ENCODE measurements around the gene SSTR3. TPM values are rescaled to one million over a fixed set of nuclear protein-coding genes. Genes with fewer than 3 reads are reported as not detected.
A peak's percentile ranks its signal among the peaks of the same experiment; 100 is the strongest.
"Not testable (repeated sequence)": the region's sequence is repeated elsewhere in the genome, so short reads cannot be mapped to it uniquely, and the experiment has no call there.

SSTR3 gene
- total RNA-seq, 1 donor from 2014 or later, result not detected

DNA sequence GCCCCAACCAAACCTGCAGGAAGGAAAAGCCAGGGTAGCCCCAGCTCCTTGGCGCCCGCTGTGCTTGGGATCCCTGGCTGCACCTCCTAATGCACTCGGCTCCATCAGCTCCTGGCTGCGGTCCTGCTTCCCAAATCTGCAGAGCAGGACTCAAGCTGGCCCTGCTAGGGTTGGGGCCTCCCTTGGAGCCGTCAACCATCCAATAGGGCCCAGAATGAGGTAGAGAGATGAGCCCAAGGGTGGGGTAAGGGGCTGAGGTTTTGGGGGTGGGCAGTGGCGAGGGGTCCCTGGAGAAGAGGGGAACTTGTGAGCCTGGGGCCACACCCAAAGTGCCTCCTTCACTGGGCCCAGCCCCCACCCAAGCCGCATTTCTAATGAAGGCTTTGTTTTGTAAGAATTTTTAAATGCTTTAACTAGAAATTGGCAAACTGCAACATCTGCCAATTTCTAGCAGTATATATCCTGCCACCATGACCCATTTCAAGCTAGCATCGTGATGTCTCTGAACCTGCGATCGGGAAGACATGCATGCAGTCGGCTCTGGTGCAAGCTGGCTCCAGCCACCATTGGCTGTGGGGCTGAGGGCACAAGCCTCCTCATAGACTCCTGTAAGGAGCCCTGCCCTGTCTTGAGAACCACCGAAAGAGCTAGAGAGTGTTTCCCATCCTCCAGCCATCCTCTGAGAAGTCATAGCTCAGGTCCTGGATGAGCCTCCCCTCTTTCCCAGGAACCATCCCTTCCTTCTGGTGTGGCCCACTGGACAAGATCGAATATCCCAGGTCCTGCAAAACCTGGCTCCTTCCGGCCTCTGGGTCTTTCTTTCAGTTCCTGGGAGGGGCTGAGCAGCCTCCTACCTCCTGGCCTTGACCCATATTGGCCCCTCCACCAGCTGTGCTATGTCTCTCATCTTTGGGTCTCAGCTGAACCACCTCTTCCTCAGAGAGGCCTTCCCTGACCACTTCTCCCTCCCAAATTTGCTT is 39.7 kb downstream of the SSTR3 start:
- no peak overlapping the region for H3K27ac ChIP-seq
- DNase-seq (peak; percentile 42), ATAC-seq (no peak)
- H3K4me1 ChIP-seq, result peaks cover 24% of the 10 kb centered on the region
- no peaks in the 10 kb centered on the region for H3K27me3 ChIP-seq
- TF ChIP-seq, protein P1, sequence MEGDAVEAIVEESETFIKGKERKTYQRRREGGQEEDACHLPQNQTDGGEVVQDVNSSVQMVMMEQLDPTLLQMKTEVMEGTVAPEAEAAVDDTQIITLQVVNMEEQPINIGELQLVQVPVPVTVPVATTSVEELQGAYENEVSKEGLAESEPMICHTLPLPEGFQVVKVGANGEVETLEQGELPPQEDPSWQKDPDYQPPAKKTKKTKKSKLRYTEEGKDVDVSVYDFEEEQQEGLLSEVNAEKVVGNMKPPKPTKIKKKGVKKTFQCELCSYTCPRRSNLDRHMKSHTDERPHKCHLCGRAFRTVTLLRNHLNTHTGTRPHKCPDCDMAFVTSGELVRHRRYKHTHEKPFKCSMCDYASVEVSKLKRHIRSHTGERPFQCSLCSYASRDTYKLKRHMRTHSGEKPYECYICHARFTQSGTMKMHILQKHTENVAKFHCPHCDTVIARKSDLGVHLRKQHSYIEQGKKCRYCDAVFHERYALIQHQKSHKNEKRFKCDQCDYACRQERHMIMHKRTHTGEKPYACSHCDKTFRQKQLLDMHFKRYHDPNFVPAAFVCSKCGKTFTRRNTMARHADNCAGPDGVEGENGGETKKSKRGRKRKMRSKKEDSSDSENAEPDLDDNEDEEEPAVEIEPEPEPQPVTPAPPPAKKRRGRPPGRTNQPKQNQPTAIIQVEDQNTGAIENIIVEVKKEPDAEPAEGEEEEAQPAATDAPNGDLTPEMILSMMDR (IDR thresholded peaks at IDR 0.05), result no peak
- no peaks in the 10 kb centered on the region for H3K36me3 ChIP-seq
- H3K9me3 ChIP-seq, result no peaks in the 10 kb centered on the region
- intact Hi-C loops (cut with DNase I), result no loop called here
- H3K4me3 ChIP-seq, result no peak overlapping the region

DNA sequence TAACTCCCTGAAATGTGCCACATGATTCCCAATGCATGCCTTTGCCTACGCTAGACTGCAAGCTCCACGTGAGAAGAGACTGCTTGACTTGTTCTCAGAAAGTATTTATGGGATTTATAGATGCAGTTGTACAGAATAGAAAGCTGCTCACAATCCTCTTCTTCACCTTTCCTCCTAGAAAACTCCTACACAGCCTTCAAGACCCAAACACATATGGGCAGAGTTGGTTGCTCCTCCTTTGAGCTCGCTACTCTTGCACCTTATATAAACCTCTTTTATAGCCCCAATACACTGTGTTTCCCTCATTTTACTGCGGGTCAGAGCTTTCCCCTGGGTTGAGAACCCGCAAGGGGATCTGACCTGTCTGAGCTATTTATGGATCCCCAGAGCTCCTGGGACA is 40.6 kb downstream of the SSTR3 start:
- ATAC-seq, result no peak
- H3K4me3 ChIP-seq, result no peak overlapping the region
- TF ChIP-seq, protein P1 (IDR thresholded peaks at IDR 0.05), result no peak
- H3K27ac ChIP-seq, result no peak overlapping the region
- no peaks in the 10 kb centered on the region for H3K36me3 ChIP-seq
- H3K4me1 ChIP-seq, result peaks cover 21% of the 10 kb centered on the region
- DNase-seq, result no peak
- H3K27me3 ChIP-seq, result no peaks in the 10 kb centered on the region
- H3K9me3 ChIP-seq, result no peaks in the 10 kb centered on the region
- intact Hi-C loops (cut with DNase I), result no loop called here

DNA sequence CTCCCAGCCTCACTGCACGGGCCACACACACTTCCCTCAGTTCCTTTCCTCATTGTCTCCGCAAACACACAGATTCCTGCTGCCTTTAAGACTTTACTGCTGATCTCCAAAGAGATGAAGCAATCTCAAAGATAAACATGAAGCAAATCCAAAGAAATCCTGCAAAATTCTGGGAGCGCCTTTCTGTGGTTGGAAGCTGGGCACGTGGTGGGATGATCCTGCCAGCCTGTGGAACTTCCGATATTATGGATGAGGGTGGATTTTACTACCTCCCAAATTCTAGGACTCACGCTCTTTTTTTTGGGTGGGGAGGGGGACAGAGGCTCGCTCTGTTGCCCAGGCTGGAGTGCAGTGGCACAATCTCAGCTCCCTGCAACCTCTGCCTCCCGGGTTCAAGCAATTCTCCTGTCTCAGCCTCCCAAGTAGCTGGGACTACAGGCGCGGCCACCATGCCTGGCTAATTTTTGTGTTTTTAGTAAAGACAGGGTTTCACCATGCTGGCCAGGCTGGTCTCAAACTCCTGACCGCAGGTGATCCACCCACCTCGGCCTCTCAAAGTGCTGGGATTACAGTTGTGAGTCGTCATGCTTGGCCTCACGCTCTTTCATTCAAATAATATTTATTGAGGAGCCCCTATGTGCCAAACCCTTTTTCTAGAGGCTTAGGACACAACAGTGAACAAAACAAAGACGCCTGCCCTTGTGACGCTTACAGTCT is 41.4 kb downstream of the SSTR3 start:
- H3K27ac ChIP-seq; H3K4me3 ChIP-seq; ATAC-seq; H3K36me3 ChIP-seq; DNase-seq; H3K9me3 ChIP-seq; intact Hi-C loops (cut with DNase I); H3K27me3 ChIP-seq: not testable (repeated sequence)
- H3K4me1 ChIP-seq, result peaks cover 14% of the 10 kb centered on the region

DNA sequence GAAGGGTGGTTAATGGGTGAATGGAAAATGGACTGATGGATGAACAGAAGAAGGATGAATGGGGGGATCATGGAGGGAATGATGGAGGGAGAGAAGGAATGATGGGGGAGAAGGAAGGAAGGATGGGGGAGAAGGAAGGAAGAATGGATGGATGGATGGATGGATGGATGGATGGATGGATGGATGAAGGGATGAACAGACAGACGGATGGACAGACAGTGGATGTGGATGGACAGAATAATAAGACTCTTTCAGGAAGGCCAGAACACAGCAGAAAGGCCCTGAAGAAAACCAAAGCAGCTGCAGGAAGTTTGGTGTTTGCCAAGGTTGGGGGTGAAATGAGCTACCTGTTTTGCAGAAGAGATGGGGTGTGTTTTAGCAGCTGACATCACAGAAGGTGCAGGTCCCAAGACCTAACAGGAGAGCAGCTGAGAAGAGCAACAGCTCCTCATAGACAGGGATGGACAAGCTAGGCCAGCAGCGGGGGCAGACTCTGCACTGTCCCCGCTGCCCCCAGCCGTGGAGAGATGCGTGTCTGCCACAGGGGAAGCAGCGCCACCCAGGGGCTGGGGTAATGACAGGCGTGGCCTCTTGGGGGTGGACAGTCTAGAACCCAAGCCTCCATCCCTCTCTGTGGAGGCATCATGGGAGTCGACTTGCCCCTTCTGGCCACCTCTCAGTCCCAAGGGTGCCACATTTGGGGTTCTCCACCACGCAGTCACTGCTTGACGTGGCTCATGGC is 42.2 kb downstream of the SSTR3 start:
- H3K9me3 ChIP-seq, result no peaks in the 10 kb centered on the region
- H3K27ac ChIP-seq, result no peak overlapping the region
- intact Hi-C loops (cut with DNase I), result no loop called here
- no peaks in the 10 kb centered on the region for H3K27me3 ChIP-seq
- DNase-seq (peak; percentile 59), ATAC-seq (no peak)
- TF ChIP-seq, protein P1 (IDR thresholded peaks at IDR 0.05), result no peak
- H3K4me1 ChIP-seq, result peaks cover 11% of the 10 kb centered on the region
- no peaks in the 10 kb centered on the region for H3K36me3 ChIP-seq
- no peak overlapping the region for H3K4me3 ChIP-seq

DNA sequence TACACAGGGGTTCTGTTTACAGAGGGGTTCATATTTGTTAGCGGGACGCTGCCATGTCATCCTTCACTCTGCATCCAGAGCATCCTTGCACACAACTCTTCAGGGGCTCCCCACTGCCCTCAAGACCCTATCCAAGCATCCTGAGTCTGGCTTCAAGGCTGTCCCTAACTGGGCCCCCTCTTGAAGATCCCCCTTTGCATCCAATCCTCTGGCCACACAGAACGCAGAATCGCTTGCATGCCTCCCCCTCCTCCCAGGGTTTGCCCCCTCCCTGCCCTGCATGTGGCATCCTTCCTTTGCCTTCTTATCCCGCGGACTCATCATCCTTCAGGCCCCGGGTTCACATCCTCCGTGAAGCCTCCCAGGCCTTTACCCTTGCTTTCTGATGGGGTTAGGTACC is 42.9 kb downstream of the SSTR3 start:
- intact Hi-C loops (cut with DNase I), result no loop called here
- H3K9me3 ChIP-seq, result no peaks in the 10 kb centered on the region
- no peak for ATAC-seq
- no peaks in the 10 kb centered on the region for H3K27me3 ChIP-seq
- TF ChIP-seq, protein P1 (IDR thresholded peaks at IDR 0.05), result no peak
- no peak for DNase-seq
- no peaks in the 10 kb centered on the region for H3K36me3 ChIP-seq
- H3K4me3 ChIP-seq, result no peak overlapping the region
- peaks cover 11% of the 10 kb centered on the region for H3K4me1 ChIP-seq
- H3K27ac ChIP-seq, result no peak overlapping the region

Data from upper lobe of right lung (tissue), 1 donor.